ENCODE data around the gene GKN2.
"Not testable (repeated sequence)": the region's sequence is repeated elsewhere in the genome, so short reads cannot be mapped to it uniquely, and the experiment has no call there.

GKN2 gene

GRCh38 chr2:68959001-68959400 lies 6.3 kb upstream of the GKN2 start:
- DNase-seq, result no peak

- not testable (repeated sequence) for DNase-seq
These were observed 2.7 kb upstream of the GKN2 start for GRCh38 chr2:68955432-68955831.

DNA sequence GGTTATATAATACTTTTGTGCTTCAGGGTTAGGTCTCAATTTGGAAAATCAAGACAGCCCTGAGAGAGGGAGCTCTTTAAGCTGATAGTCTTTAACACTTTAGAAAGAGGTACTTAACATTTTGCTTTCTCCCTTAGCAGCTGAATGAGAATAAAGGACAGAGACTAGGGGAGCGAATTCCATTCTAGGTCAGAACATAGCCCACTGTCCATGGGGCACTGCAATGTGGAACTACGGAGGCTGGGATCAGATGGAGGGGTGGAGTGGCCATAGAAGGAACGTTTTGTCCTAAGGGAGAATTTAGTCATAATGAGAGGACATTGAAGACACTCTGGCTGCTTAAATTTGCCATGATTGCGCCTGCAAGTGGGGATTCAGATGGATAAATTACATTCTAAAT lies 794 bp downstream of the GKN2 start:
- DNase-seq, result no peak

DNA sequence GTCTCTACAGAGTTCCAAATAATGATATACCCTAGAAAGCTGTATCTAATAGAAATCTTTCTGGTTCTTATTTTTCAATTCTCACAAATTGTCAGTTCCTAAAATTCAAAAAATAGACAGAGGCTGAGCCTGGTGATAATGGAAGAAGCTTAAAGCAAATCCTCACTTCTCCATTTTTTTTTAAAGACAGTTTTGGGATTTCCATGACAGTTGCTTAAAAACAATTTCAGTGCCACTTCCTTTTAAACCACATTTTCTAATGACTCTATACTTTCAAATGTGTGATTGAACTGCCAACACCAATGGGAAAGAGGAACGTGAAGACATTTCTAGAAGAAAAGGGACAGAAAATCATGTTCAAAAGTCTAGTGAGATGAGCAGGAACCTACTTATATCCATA lies 4.0 kb downstream of the GKN2 start:
- DNase-seq, result no peak

GRCh38 chr2:68946117-68946516 lies 6.6 kb downstream of the GKN2 start:
- DNase-seq, result no peak

- peak; percentile 59 for DNase-seq
These were observed 8.8 kb downstream of the GKN2 start for GRCh38 chr2:68943581-68944568.

DNA sequence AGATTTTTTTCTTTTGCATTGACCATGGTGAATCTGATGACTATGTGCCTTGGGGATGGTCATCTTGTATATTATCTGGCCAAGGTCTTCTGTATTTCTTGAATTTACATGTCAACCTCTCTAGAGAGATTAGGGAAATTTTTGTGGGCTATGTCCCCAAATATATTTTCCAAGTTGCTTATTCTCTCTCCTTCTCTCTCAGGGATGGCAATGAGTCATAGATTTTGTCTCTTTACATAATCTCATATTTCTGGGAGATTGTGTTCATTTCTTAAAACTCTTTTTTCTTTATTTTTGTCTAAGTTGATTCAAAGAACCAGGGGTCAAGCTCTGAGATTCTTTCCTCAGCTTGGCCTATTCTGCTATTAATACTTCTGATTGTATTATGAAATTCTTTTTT lies 9.9 kb downstream of the GKN2 start:
- DNase-seq, result no peak

- no peak for DNase-seq
These were observed 12.3 kb downstream of the GKN2 start for GRCh38 chr2:68940369-68940768.

DNA sequence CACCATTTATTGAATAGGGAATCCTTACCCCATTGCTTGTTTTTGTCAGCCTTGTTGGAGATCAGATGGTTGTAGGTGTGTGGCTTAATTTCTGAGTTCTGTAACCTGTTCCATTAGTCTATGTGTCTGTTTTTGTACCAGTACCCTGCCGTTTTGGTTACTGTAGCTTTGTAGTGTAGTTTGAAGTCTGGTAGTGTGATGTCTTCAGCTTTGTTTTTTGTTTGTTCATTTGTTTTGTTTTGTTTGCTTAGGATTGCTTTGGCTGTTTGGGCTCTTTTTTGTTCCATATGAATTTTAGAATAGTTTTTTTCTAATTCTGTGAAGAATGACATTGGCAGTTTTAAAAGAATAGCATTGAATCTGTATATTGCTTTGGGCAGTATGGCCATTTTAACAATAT lies 12.7 kb downstream of the GKN2 start:
- no peak for DNase-seq

DNA sequence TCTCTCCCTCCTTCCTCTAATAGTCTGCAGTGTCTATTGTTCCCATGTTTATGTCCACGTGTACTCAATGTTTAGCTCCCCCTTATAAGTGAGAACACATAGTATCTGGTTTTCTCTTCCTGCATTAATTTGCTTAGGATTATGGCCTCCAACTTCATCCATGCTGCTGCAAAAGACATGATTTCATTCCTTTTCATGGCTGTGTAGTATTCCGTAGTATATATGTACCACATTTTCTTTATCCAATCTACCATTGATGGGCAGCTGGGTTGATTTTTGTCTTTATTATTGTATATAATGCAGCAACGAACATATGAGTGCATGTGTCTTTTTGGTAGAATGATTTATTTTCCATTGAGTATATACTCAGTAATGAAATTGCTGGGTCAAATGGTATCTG lies 13.8 kb downstream of the GKN2 start:
- no peak for DNase-seq

- DNase-seq, result no peak
These were observed 15.2 kb downstream of the GKN2 start for GRCh38 chr2:68937346-68938055.

DNA sequence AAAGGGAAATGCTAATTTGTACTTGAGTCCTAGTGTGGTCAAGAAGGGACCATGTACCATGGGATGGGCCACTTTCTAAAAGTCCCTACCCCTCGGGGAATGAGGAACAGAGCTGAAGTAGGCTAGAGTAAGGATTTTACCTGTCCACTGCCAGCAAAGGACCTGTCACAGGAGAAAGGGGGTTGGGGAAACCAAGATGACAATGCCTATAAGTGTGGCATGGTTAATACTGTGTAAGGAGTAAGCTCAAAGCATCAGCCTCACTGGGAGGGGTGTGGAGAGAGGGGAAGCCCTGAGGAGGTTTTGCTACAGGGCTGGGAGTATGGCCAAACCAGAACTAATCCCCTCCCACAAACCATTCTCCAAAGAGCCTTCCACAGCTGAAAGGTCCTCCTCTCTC lies 15.8 kb downstream of the GKN2 start:
- no peak for DNase-seq

DNA sequence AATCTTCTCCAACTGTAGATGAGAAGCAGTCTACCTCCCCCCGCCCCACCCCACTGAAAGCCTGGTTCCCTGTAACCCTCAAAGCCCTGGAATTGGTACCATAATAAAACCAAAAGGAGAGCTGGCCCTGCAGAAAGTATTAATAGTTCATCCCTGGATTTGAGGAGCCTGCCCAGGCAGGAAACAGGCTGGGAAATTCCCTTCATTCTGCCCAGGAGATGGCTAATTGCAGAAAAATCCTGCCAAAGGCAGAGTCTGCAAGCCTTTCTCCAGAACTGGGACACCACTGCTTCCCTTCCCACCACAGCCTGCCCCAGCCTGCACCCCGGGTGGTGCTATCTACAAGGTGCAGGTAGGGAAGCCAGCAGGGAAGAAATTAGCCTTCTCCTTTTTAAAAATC lies 16.3 kb downstream of the GKN2 start:
- DNase-seq, result no peak

DNA sequence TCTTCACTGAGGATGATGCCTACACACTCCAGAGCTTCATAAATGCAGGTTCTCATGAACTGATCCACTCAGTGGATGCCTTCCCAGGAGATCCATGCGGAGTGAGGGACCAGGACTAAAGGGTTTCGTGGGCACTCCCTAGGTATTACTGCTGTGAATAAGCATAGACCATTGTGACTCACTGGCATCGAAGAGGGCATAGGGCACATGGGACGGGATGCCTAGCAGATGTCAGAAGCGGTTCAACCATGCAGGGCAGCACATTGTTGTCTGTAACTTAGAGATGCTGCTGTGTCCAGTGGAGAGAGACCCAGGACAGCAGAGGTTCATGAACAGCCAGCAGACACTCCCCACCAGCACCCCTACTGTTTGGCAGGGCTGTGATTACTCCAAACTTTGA lies 17.2 kb downstream of the GKN2 start:
- DNase-seq, result no peak

GRCh38 chr2:68934021-68934420 lies 18.7 kb downstream of the GKN2 start:
- DNase-seq, result no peak

DNA sequence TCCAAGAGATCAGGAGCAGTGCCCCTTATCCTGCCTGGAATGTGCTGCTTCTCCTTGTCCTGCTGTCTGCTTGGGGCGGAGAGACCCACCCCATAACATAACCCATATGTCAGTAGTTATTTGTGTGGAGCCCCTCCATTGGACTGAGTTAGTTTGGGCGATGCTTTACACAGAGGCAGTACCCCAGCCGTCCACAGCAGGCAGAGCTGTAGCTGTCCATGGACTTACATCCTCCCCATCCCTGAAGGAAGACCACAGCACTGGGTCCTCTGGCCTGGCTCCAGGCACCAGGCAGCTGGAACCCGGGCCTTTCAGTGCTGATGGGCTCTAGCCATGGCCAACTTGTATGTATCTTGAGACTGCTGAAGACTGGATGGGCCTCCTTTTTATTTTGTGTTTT lies 20.3 kb downstream of the GKN2 start:
- DNase-seq, result no peak

DNA sequence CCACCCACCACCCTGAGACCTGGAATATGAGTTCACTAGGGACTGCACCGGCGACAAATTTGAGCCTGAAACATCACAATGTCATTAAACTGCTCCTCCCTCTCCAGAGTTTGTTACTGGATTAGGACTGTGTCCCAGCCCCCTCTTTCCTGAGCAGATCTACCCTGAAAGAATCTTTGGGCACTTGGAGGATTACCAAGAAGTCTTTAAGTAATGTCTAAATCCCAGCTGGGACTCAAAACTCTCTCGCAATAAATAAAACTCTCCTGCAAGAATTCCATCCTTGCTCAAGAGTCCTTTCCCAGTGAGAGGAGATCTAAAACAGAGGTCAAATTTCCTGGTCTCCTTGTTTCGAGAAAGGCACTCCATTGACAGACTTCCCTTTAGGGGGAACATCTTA lies 20.9 kb downstream of the GKN2 start:
- DNase-seq, result no peak

GRCh38 chr2:68931149-68931711 lies 21.5 kb downstream of the GKN2 start:
- no peak for DNase-seq

GRCh38 chr2:68926796-68927195 lies 25.9 kb downstream of the GKN2 start:
- no peak for DNase-seq

DNA sequence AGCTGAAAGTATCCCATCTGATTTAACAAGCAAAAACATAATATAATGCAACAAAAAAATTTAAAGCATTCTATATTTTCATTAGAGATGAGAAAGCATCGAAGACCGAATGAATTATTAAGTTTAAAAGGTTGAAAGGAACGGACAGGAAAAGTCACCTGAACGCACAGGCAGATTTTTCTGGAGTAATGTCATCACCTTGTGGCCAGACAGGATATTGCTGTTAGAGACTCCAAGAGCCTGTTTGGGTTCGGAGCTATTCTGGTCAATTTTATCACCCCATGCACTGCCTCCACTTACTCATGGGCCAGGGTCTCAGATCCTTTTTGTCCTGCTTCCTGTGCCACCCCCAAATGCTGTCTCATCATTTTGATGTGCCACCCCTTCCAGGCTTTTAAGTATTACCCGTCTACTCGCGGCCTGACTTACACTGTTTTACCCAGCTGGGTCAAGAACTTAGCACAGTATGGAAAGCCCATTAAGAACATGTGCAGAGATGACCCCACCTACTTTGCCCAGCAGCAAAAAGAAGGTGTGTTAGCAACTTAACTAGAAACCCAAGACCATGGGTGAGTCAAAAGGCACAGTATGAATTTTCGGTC lies 27.3 kb downstream of the GKN2 start:
- peak; percentile 76 for DNase-seq

DNA sequence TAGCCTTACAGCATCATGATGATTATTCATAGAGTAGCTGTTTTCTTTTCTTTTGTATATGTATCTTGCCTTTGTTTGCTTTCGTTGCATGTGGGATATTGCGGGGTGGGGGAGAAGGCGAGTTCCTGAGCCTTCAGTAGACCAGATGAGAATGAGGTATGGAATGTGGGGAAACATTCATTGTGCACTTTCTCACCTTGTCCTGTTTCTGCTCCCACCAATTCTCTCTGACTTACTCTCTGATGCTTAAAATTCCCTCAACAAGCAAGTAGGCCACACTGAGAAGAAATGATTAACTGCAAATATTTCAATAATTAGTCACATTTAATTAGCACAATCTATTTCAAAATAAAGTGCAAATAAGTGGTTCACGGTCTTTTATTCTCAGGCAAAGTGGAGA lies 31.0 kb downstream of the GKN2 start:
- DNase-seq, result no peak

DNA sequence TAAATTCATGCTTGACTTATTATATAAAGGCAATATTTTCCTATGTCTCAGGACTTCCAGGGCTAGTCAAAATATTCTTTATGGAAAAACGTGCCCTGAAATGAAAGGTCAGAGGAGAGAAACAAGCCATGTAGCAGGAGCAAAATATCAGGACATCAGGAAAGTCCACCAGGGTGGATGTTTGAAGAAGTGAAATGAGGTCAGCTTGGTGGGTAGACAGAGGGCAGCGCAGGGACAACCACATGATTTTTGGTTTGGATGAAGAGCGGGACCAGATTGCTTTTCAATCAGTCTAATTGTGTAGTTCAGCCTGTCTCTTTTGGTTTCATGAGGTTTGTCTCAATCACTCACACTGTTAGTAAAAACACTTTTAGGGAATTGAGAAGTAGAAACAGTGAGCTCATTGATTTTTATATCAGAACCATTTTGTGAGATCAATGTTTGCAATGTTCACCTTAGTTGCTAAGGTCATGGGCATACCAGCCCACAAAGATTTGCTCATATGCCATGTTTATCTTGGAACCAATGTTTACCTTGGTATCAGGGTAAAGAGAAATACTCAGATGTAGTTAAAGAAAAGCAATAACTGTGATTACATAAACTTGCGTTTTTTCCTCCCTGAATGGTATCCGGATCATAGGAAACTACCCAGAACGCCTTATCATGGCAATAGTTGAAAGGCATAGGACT lies 32.1 kb downstream of the GKN2 start:
- DNase-seq, result no peak

DNA sequence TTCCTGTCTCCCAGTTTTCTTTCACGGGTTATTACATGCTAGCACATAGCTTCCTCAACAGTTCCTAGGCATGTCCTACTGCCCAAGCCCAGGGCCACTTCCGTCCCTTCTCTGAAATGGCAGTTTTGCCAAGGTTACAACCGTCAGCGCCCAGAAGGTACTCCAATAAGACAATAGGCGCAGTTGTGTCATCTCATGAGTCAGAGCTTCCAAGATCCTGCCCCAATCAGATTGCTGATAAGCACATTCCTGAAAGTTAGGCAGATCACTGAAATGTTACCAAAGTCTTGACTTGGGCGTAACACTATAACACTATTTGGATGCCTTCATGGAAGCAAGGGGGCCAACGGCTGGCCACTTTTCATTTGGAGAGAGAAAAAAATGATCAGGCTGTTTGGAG lies 34.2 kb downstream of the GKN2 start:
- no peak for DNase-seq

Measured in CD4-positive, alpha-beta T cell treated with Interleukin-4 for 4 hours (primary cell).